ENCODE data around the gene CYP19A1. TPM values are rescaled to one million over a fixed set of nuclear protein-coding genes. Genes with fewer than 3 reads are reported as not detected.

The CYP19A1 gene
- total RNA-seq, 1 experiment from 2014 or later: 2.4 TPM

DNA sequence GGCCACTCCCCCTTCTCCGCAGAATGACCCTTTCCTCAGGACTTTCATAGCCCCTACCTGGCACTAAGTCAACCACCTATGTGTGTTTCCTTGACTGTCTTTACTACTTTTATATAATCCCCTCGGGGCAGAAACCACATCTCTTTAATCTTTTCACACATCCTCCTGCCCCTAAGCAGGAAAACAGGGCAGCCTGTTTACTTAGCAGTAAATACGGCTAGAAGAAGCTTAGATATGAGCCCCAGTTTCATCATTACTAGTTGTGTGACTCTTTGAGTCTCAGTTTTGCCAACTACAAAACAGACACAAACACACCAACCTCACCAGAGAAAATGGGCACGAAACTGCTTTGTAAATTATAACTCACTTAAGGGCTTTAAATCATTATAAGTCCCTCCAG, 98.3 kb downstream of the CYP19A1 start:
- no peaks in the 10 kb centered on the region for H3K79me2 ChIP-seq (ENCODE audit: low read length)
- H3K4me3 ChIP-seq (ENCODE audit: low read length): no peak overlapping the region
- H3K9ac ChIP-seq (ENCODE audit: low read length): no peak overlapping the region
- no peaks in the 10 kb centered on the region for H3K27me3 ChIP-seq (ENCODE audit: low read length)
- no peak overlapping the region for H3K4me2 ChIP-seq (ENCODE audit: low read depth, low read length, poor library complexity, severe bottlenecking)
- H3K36me3 ChIP-seq (ENCODE audit: insufficient read depth, low read length): no peaks in the 10 kb centered on the region
- H3K4me1 ChIP-seq (ENCODE audit: low read length): peaks cover 16% of the 10 kb centered on the region
- no peaks in the 10 kb centered on the region for H3K9me3 ChIP-seq (ENCODE audit: low read length)
- H3K9me2 ChIP-seq (replicated peaks; ENCODE audit: insufficient read depth, low read length): no peaks in the 10 kb centered on the region
- no peak overlapping the region for H3K27ac ChIP-seq (ENCODE audit: low read length)
- DNase-seq: no peak
- no peaks in the 10 kb centered on the region for H4K20me1 ChIP-seq (ENCODE audit: insufficient read depth, low read depth, low read length)
- H2AFZ ChIP-seq (ENCODE audit: low read length): no peak overlapping the region

DNA sequence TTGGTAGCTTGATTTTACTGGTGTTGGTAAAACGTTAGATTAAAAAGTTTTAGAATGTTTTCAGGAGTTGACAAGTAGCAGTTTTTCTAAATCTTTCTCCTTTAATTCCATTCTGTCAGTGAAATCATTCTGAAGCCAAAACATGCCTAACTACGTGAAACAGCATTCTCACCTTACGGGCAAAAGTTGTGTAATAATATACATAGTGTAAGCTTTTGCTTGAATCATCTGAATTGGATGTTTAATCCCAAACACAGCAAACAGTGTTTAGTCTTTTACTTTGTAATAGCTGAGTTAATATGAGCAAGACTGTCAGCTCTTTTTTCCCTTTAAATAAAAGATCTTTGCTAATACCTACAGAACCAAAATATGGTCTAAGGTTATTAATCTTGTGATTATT, 100.6 kb downstream of the CYP19A1 start:
- H3K9me3 ChIP-seq (ENCODE audit: low read length): no peaks in the 10 kb centered on the region
- DNase-seq: no peak
- no peaks in the 10 kb centered on the region for H3K36me3 ChIP-seq (ENCODE audit: insufficient read depth, low read length)
- H3K27me3 ChIP-seq (ENCODE audit: low read length): no peaks in the 10 kb centered on the region
- H3K9me2 ChIP-seq (replicated peaks; ENCODE audit: insufficient read depth, low read length): no peaks in the 10 kb centered on the region
- no peak overlapping the region for H2AFZ ChIP-seq (ENCODE audit: low read length)
- no peak overlapping the region for H3K4me3 ChIP-seq (ENCODE audit: low read length)
- no peaks in the 10 kb centered on the region for H3K79me2 ChIP-seq (ENCODE audit: low read length)
- H4K20me1 ChIP-seq (ENCODE audit: insufficient read depth, low read depth, low read length): no peaks in the 10 kb centered on the region
- H3K27ac ChIP-seq (ENCODE audit: low read length): no peak overlapping the region
- H3K9ac ChIP-seq (ENCODE audit: low read length): no peak overlapping the region
- no peak overlapping the region for H3K4me2 ChIP-seq (ENCODE audit: low read depth, low read length, poor library complexity, severe bottlenecking)
- H3K4me1 ChIP-seq (ENCODE audit: low read length): peaks cover 31% of the 10 kb centered on the region

DNA sequence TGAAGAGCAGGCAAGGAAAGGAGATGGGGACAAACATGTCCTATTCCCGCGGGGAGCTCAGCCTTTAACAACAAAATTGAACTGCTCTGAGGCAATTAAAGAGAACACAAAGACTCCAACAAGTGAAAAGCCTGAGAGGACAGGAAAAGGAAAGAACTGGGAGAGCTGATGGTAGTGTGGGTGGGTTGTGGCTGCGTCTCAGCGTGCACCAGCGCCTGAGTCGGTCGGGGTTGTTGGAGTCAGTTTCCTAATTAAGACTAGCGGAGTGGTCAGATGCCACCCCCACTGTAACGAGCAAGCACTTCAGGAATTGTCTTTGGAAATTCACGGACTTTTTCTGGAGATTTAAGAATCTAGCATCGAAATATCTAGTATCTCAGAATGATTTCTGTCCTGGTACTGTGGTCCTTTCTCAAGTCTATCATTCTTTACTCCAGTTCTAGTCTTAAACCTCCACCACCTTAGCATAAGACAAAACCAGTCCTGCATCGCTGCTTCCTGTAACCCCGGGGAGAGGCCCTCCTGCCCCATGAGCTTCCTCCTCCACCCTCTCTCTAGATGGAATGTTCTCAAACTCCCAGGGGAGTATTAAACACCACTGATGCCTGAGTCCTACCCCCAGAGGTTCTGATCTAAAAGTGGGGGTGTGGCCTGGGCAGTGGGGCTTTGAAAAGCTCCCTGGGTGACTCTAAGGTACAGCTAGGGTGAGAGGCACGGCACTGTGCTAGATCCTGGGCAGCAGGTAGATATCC, 104.0 kb downstream of the CYP19A1 start:
- DNase-seq: peak; percentile 61
- H3K9ac ChIP-seq (ENCODE audit: low read length): no peak overlapping the region
- H3K79me2 ChIP-seq (ENCODE audit: low read length): no peaks in the 10 kb centered on the region
- peak overlapping the region; percentile 47 for H3K4me2 ChIP-seq (ENCODE audit: low read depth, low read length, poor library complexity, severe bottlenecking)
- H3K9me3 ChIP-seq (ENCODE audit: low read length): no peaks in the 10 kb centered on the region
- no peak overlapping the region for H3K4me3 ChIP-seq (ENCODE audit: low read length)
- no peaks in the 10 kb centered on the region for H3K36me3 ChIP-seq (ENCODE audit: insufficient read depth, low read length)
- peak overlapping the region; percentile 30; the same call in 1 of the 2 replicates for H2AFZ ChIP-seq (ENCODE audit: low read length)
- no peak overlapping the region for H3K27ac ChIP-seq (ENCODE audit: low read length)
- no peaks in the 10 kb centered on the region for H3K27me3 ChIP-seq (ENCODE audit: low read length)
- no peaks in the 10 kb centered on the region for H4K20me1 ChIP-seq (ENCODE audit: insufficient read depth, low read depth, low read length)
- H3K9me2 ChIP-seq (replicated peaks; ENCODE audit: insufficient read depth, low read length): no peaks in the 10 kb centered on the region
- peaks cover 40% of the 10 kb centered on the region for H3K4me1 ChIP-seq (ENCODE audit: low read length)

DNA sequence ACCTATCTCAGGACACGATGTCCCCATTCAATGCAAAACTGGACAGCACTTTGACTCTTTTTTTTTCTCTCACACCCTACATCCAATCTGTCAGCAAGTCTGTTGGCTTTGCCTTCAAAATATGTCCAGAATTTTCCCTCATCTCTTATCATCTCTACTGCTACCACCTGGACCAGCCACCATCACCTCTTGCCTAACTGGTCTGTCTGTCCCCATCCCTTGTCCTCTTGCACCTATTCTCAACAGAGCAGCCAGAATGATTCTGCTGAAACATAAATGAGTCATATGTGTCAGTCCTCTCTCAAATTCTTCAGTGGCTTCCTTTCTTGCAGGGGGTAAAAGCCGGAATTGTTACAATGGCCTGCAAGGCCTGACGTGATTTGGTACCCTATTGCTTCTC, 105.8 kb downstream of the CYP19A1 start:
- Histone ChIP-seq H3K27me3 (ENCODE audit: low read length) (no peaks in the 10 kb centered on the region), H4K20me1 (ENCODE audit: insufficient read depth, low read depth, low read length) (no peaks in the 10 kb centered on the region), H3K4me1 (ENCODE audit: low read length) (peaks cover 54% of the 10 kb centered on the region), H3K4me3 (ENCODE audit: low read length) (no peak overlapping the region), H3K36me3 (ENCODE audit: insufficient read depth, low read length) (no peaks in the 10 kb centered on the region), H2AFZ (ENCODE audit: low read length) (no peak overlapping the region), H3K9me3 (ENCODE audit: low read length) (no peaks in the 10 kb centered on the region), H3K79me2 (ENCODE audit: low read length) (no peaks in the 10 kb centered on the region), H3K4me2 (ENCODE audit: low read depth, low read length, poor library complexity, severe bottlenecking) (no peak overlapping the region), H3K27ac (ENCODE audit: low read length) (no peak overlapping the region), H3K9ac (ENCODE audit: low read length) (no peak overlapping the region), H3K9me2 (replicated peaks; ENCODE audit: insufficient read depth, low read length) (no peaks in the 10 kb centered on the region)
- no peak for DNase-seq

GRCh38 chr15:51229907-51230330, 108.5 kb downstream of the CYP19A1 start:
- Histone ChIP-seq H3K4me3 (ENCODE audit: low read length) (no peak overlapping the region), H3K4me2 (ENCODE audit: low read depth, low read length, poor library complexity, severe bottlenecking) (no peak overlapping the region), H3K27ac (ENCODE audit: low read length) (no peak overlapping the region), H3K9me2 (replicated peaks; ENCODE audit: insufficient read depth, low read length) (no peaks in the 10 kb centered on the region), H3K79me2 (ENCODE audit: low read length) (no peaks in the 10 kb centered on the region), H3K27me3 (ENCODE audit: low read length) (no peaks in the 10 kb centered on the region), H3K36me3 (ENCODE audit: insufficient read depth, low read length) (no peaks in the 10 kb centered on the region), H4K20me1 (ENCODE audit: insufficient read depth, low read depth, low read length) (no peaks in the 10 kb centered on the region), H3K9ac (ENCODE audit: low read length) (no peak overlapping the region), H2AFZ (ENCODE audit: low read length) (no peak overlapping the region), H3K9me3 (ENCODE audit: low read length) (no peaks in the 10 kb centered on the region), H3K4me1 (ENCODE audit: low read length) (peaks cover 65% of the 10 kb centered on the region)
- DNase-seq: peak; percentile 77

GRCh38 chr15:51227940-51228732, 110.3 kb downstream of the CYP19A1 start:
- no peaks in the 10 kb centered on the region for H4K20me1 ChIP-seq (ENCODE audit: insufficient read depth, low read depth, low read length)
- H3K36me3 ChIP-seq (ENCODE audit: insufficient read depth, low read length): no peaks in the 10 kb centered on the region
- peak overlapping the region; percentile 39; the same call in 1 of the 2 replicates for H3K9ac ChIP-seq (ENCODE audit: low read length)
- H3K27ac ChIP-seq (ENCODE audit: low read length): peak overlapping the region; percentile 76
- no peaks in the 10 kb centered on the region for H3K79me2 ChIP-seq (ENCODE audit: low read length)
- H3K4me1 ChIP-seq (ENCODE audit: low read length): peaks cover 58% of the 10 kb centered on the region
- H3K4me2 ChIP-seq (ENCODE audit: low read depth, low read length, poor library complexity, severe bottlenecking): peak overlapping the region; percentile 70
- H3K9me3 ChIP-seq (ENCODE audit: low read length): no peaks in the 10 kb centered on the region
- H3K27me3 ChIP-seq (ENCODE audit: low read length): no peaks in the 10 kb centered on the region
- H3K4me3 ChIP-seq (ENCODE audit: low read length): peak overlapping the region; percentile 30
- peak overlapping the region; percentile 15; the same call in 1 of the 2 replicates for H2AFZ ChIP-seq (ENCODE audit: low read length)
- peak; percentile 94 for DNase-seq
- no peaks in the 10 kb centered on the region for H3K9me2 ChIP-seq (replicated peaks; ENCODE audit: insufficient read depth, low read length)

GRCh38 chr15:51226576-51227210, 111.7 kb downstream of the CYP19A1 start:
- peak; percentile 48 for DNase-seq
- Histone ChIP-seq H3K27ac (ENCODE audit: low read length) (no peak overlapping the region), H3K9me3 (ENCODE audit: low read length) (no peaks in the 10 kb centered on the region), H3K36me3 (ENCODE audit: insufficient read depth, low read length) (no peaks in the 10 kb centered on the region), H2AFZ (ENCODE audit: low read length) (peak overlapping the region; percentile 2; the same call in 1 of the 2 replicates), H3K4me3 (ENCODE audit: low read length) (no peak overlapping the region), H3K9ac (ENCODE audit: low read length) (no peak overlapping the region; the same call in 1 of the 2 replicates), H3K27me3 (ENCODE audit: low read length) (no peaks in the 10 kb centered on the region), H3K4me1 (ENCODE audit: low read length) (peaks cover 59% of the 10 kb centered on the region), H3K9me2 (replicated peaks; ENCODE audit: insufficient read depth, low read length) (no peaks in the 10 kb centered on the region), H3K79me2 (ENCODE audit: low read length) (no peaks in the 10 kb centered on the region), H4K20me1 (ENCODE audit: insufficient read depth, low read depth, low read length) (no peaks in the 10 kb centered on the region), H3K4me2 (ENCODE audit: low read depth, low read length, poor library complexity, severe bottlenecking) (peak overlapping the region; percentile 45)

GRCh38 chr15:51224428-51224827, 114.0 kb downstream of the CYP19A1 start:
- Histone ChIP-seq H3K4me3 (ENCODE audit: low read length) (no peak overlapping the region), H3K27me3 (ENCODE audit: low read length) (no peaks in the 10 kb centered on the region), H3K4me1 (ENCODE audit: low read length) (peaks cover 51% of the 10 kb centered on the region), H3K9me2 (replicated peaks; ENCODE audit: insufficient read depth, low read length) (no peaks in the 10 kb centered on the region), H3K36me3 (ENCODE audit: insufficient read depth, low read length) (no peaks in the 10 kb centered on the region), H3K9ac (ENCODE audit: low read length) (no peak overlapping the region), H3K27ac (ENCODE audit: low read length) (no peak overlapping the region), H3K79me2 (ENCODE audit: low read length) (no peaks in the 10 kb centered on the region), H3K4me2 (ENCODE audit: low read depth, low read length, poor library complexity, severe bottlenecking) (no peak overlapping the region), H2AFZ (ENCODE audit: low read length) (no peak overlapping the region), H4K20me1 (ENCODE audit: insufficient read depth, low read depth, low read length) (no peaks in the 10 kb centered on the region), H3K9me3 (ENCODE audit: low read length) (no peaks in the 10 kb centered on the region)
- no peak for DNase-seq
